Hematopoietic multipotent progenitor cell treated with erythropoietin and hydrocortisone succinate and interleukin-3 and kit ligand, for 15 days (in vitro differentiated cells): ENCODE measurements around the gene KRT17.
"Not testable (repeated sequence)": the region's sequence is repeated elsewhere in the genome, so short reads cannot be mapped to it uniquely, and the experiment has no call there.

Source experiments
- DNase-seq: peaks from one replicate; pipeline ENCODE4 v3.0.0-alpha.2; 2015; ENCODE audit warnings: low spot score

KRT17 gene

DNA sequence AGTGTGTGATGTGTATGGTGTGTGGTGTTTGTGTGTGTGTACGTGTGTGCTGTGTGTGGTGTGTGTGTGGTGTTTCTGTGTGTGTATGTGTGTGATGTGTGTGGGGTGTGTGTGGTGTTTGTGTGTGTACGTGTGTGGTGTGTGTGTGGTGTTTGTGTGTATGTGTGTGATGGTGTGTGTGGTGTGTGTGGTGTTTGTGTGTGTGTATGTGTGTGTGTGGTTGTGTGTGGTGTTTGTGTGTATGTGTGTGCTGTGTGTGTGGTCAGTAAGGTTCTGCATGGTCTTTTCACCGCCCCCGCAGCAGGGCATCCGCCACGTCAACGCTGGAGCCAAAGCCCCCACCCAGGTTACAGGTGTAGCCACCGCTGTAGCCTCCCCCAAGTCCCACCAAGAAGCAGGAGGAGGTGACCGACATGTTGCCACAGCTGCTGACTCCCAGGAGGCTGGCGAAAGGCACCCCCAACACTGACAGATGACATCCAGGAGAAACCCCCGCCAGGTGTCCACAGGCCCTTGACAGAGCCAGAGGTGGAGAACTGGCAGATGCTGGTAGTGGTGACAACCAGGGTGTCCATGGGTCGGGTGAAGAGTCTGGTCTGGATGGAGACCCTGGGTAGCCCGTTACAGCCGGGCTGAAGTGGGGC lies 9.3 kb upstream of the KRT17 start:
- DNase-seq: no peak

DNA sequence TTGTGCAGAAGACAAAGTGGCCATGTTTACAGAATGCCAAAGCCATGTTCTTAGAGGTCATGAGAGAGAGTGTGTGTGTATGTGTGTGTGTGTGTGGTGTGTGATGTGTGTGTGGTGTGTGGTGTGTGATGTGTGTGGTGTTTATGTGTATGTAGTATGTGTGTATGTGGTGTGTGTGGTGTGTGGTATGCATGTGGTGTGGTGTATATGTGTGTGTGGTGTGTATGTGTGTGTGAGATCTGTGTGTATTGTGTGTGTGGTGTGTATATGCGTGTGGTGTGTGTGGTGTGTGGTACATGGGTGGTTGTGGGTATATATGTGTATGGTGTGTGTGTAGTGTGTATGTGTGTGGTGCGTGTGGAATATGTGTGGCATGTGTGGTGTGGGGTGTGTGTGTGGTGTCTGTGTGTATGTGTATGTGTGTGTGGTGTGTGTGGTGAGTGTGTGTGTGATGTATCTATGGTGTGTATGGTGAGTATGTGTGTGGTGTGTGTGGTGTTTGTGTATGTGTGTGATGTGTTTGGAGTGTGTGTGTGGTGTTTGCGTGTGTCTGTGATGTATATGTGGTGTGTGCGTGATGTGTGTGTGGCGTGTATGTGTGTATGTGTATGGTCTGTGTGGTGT lies 8.2 kb upstream of the KRT17 start:
- DNase-seq: no peak

DNA sequence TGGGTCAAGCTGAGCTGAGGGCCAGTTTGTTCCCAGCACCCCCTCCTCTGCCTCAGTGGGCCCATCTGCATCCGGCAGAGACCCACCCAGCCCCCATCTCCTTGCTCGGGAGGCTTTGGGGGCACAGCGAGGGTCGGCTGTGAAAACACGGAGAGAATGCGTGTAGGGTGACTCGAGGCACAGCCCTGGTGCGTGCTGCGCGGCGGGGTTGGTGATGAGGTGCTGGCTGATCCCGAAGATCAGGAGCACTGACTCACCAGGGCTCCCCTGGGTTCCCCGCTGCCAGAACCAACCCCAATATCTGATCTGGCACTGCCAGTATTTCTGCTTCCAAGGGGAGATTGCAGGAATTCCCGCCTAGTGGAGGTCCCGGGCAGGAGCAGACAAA lies 7.5 kb upstream of the KRT17 start:
- no peak for DNase-seq

DNA sequence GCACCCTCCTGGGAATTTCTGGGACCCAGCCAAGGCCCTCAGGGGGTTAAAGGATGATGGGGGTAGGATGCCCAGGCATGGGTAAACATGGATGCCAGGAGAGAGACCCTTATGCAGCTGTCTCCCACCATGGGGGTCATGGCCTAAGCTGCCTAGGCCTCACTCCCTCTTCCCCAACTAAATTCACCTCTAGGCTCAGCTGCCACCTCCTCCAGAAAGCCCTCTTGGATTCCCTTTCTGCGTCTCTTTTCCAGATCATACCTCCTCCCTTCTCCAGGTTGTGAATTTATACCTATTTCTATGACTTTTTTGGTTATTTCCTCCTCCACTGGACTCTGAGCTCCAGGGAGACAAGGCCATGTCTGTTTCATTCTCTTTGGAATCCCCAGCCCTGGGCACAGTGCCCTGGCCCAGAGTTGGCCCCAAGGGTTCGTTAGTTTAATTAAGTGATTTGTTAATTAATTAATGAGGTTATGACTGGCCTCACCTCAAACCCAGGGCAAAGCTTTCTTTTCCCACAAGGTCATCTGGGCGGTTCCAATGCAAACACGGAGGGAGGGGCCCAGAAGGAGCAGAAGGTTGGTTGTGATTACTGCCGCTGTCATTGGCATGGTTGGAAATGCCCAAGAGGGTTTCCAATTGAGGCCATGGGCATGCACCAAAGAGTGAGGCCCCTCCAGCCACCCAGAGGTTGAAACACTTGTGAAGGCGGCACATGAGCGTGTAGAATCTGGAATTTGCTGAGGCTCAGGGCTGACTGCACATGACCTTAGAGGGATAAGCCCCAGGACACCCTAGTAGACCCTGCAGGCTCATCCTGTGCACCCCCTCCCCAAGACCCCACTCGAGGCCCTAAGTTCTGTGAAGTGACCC lies 6.9 kb upstream of the KRT17 start:
- DNase-seq: peak; percentile 14

DNA sequence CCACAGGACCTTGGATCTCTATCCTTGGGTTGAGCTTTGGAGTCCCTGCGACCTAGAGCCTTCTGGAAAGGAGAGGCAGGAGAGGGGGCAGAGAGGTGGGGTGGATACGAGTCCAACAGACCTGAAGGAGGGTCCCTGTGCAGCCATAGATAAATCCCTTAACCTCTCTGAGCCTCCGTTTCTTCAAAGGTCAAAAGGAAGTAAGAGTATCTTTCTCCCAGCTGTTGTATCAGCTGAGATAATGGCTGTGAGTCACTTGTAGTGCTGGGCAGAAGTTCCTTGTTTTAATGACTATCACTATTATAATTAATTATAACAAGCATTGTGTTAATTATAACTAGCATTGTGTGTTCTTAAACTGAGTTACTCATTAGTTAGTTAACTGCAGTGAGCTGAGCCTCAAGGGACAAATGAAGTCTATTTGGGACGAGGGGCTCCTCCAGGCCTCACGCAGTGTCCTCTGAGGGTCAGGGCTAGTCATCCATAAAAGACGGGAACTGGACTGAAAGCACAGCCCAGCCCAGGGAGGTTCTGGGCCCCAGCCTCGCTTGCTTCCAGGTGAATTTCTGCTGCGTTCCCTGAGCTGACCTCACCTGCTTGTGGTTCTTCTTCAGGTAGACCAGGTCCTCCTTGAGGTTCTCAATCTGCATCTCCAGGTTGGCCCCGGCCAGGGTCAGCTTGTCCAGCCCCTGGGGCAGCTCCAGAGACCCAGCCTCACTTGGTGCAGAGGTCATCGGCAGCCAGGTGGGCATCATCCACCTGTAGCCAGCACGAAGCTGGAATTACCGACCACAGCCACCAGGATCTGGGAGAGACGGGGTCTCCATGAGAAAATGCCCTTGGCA lies 5.7 kb upstream of the KRT17 start:
- DNase-seq: no peak

DNA sequence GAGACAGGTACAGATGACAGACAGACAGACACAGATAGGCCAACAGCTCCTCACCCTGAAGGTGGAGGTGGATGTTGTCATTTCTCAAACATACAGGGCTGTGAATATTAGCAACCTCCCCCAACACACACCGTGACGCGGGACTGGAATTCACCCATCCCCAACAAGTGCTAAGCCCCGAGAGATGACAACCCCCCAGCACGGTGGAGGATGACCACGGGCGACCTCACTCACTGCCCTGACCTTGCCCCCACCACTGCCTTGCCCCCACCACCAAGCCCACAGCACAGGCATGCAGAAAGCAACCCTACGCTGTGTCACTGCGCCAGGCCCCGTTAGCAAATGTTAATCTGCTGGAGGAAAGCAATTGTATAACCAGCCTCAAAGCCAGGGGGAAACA lies 4.9 kb upstream of the KRT17 start:
- DNase-seq: no peak

DNA sequence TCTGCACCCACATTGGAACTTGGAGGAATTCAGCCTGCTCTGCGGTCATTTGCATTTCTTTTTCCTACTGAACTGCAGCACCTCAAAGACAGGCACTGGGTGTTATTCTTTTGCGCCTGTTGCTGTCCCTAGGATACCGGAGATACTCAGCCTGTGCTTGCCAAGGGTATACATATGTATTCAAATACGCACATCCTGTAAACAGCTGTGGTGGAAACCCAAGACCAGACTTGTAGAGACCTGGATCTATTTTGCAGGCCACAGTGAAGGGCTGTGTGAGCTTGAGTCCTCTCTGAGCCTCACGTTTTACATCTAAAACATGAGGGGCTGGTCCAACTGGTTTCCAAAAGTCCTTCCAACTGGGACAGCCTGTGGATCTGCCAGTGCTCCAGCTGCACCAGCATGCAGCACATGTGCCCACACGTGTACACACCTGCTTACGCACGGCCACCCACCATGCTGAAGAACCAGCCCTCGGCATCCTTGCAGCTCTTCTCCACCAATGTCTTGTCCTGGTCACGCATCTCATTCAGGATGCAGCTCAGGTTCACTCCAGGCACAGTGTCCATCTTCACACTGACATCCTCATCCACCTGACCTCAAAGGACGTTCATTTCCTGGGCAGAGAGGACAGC lies 4.4 kb upstream of the KRT17 start:
- not testable (repeated sequence) for DNase-seq

DNA sequence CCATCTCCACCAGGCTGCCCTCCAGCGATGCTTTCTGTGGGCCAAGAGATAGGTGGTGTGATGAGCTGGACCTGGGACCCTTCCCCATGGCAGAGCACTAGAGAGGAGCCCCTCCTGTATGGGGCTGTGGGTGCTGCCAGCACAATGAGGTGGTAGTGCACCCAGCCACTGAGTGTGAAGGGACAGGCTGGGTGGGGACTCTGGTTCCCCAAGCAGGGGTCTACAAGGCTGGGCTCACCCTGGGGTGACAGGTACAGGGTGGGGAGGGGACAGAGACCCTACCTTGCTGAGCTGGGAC lies 3.6 kb upstream of the KRT17 start:
- DNase-seq: not testable (repeated sequence)

DNA sequence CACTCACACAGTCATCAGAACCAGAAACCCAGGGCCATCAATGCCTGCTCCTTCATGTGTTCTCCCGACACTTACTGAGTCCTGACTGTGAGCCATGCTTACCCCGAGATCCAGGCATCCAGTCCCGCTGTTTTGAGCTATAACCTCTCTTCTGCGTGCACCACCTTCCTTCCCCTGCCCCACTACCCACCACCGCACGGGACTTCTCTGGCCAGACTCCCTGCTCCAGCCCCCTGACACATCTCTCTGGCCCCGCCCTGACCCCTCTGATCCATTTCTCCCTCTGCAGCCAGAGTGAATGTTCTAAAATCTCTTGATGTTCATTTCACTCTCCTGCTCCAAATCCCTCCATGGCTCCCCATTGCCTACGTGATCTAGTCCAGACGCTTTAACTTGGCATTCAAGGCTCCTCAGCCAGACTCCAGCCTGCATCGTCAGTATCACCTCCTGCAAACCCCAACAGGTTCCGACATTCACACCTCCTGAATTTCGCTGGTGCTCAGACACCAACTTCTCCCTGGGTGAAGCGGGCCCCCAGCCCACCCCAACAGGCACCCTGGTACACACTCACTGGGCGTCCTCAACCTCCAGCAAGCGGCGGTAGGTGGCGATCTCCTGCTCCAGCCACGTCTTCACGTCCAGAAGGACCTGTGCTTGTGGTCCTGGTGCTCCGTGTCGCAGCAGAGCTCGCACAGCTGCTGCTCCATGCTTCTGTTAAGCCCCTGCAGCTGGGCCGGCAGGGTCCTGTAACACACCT lies 3.1 kb upstream of the KRT17 start:
- no peak for DNase-seq

DNA sequence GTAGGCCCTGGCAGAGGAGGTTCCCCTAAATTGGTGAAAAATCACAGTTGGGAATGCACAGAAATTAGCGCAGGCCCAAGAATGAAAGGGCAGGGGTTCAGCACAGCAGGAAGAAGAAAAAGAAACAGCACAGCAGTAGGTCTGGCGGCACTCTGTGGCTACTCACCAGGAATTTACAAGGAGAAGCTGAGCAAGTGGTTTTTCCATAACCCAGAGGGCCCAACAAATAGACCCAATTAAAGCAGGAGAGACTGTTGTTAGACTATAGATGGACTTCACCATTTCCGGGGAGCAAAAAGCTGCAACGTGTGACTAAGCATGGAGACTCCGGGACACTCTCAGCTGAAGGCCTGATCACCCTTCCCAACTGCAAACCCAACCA lies 2.5 kb upstream of the KRT17 start:
- not testable (repeated sequence) for DNase-seq

DNA sequence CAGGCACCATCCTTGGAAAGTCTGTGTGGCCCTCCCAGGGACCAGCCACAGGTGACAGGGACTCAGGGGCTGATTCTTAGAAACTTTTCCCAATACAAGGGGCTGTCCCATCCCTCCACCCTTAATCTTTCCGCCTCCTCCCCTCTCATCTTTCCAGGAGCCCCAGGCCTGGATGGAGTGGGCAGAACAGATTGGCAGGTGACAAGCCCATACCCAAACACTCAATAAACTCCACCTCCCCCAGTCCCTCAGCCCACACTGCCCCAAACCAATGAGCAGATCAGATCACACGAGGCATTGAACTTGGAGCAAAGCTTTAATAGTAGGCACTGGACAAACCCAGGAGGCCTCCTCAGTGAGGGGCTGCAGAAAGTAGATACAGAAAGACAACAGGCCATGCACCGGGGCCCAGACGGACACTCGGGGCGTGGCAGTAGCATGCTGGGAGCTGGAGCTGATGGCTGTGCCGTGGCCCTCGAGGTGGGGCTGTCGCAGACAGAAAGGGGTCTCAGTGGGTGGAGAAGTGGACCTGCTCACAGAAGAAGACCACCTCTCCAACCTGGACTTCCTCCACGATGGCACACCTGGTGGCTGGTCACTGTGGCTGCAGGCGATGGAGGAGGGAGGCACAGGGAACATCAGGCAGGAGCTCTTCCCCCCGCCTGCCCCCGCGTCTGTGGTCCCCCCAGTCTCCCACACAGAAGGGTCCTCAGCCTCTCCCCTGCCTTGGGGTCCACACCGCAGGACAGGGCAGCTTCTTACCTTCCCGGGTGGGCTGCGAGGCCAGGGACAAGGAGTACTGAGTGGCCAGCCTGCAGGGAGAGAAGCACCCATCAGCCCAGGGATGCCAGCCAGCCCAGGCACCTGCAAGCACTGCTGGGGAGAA lies 1.9 kb upstream of the KRT17 start:
- DNase-seq: not testable (repeated sequence)

DNA sequence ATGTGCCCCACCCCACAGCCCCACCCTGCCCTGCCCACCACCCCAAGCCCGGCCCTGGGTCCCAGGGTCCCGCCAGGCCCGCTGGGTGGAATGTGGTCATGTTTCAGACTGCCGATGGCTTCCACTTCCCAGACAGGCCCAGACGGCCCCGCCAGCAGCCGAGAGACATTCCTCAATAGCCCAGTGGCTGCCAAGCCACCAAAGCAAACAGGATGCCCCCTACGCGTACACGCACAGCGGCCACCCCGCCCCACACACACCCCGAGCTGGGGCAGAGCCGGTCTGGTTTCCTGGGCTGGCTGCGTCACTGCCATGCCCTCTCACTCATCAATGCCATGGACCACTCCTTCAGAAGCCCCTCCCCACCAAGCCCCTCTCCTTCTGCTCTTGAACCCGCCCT lies 1.2 kb upstream of the KRT17 start:
- DNase-seq: no peak

DNA sequence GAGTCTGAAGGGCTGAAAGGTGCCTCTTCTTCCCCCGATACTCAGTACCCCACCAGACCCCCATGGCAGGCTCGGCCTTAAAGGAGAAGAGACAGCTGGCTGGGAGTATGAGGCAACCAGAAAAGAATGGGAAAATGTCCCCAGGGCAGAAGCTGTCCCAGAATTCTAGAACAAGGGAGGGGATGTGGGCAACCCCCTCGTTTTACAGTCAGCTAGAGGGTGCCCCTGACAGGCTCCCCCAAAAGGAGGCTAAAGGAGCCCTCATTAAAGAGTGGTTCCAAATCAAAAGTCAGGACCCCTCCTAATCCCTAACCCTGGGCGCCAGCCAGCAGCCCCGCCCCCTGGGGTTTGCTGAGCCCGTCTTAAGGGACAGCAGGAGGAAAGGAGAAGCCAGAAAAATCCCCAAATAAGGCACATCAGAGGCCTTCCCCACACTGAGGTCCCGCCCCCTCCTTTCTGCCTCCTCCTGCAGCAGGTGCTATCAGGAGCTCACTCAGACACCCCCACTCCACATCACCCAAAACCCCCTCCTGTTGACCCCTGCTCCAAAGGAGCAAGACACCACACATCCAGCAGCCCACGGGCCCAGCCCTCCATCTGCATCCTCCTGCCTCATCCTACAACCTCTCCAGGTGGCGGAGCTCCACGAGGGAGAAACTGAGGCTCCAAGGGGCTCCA lies 1.1 kb downstream of the KRT17 start:
- not testable (repeated sequence) for DNase-seq

DNA sequence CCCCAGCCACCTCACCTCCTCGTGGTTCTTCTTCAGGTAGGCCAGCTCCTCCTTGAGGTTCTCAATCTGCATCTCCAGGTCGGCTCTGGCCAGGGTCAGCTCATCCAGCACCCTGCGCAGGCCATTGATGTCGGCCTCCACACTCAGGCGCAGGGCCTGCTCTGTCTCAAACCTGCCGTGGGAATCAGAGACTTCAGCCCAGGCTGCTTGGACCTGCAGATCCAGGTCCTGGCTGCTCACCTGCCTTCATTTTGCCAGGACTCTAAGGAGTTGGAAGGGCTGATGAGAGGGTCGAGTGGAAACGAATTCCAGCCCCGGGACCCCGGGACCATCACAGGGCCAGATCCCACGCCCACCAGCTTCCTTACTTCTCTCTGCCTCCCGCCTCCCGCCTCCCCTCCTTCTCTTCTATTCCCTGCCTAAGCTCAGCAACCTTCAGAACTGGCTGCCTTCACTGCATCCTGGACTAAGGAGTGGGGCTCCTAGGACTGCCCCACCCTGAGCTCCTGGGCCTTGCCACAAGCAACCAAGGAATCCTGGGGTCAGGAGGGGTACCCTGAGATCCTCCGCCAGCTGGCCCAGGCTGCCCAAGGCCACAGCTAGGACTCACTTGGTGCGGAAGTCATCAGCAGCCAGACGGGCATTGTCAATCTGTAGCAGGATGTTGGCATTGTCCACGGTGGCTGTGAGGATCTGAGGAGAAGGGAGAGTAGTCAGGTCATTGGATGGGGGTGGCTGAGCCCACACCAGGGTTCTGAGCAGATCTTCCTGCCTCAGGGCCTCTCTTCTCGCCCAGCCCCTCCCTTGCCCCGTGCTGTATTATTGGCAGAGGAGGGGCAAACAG lies 1.8 kb downstream of the KRT17 start:
- not testable (repeated sequence) for DNase-seq

DNA sequence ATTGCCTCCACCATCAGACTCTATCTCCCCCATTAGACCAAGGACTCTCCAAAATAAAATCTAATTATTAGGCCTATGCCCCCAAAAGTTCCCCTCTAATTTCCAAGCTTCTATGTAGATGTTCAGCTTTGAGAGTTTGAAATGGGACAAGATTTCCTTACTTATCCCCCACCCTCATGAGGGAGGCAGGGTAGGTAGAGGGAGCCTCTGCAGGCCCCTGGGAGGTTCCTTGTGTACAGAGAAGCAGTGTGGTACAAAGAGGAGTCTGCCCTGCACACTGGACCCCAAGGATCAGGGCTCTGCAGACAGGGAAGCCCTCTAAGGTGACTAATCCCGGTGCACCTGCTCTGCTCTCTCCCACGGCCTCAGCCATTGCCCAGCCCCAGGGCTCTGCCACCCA lies 2.5 kb downstream of the KRT17 start:
- no peak for DNase-seq

DNA sequence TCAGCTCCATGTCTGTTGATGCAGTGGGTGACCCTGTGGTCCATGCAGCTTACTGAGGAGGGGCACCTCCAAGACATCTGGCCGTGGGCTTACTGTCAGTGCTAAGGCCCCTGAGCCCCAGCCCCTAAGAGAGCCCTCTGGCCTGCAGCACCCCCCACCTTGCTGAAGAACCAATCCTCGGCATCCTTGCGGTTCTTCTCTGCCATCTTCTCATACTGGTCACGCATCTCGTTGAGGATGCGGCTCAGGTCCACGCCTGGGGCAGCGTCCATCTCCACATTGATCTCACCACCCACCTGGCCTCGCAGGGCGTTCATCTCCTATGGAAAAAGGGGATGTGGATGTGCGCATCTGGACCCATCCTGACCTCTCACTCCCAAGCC lies 2.9 kb downstream of the KRT17 start:
- DNase-seq: not testable (repeated sequence)

DNA sequence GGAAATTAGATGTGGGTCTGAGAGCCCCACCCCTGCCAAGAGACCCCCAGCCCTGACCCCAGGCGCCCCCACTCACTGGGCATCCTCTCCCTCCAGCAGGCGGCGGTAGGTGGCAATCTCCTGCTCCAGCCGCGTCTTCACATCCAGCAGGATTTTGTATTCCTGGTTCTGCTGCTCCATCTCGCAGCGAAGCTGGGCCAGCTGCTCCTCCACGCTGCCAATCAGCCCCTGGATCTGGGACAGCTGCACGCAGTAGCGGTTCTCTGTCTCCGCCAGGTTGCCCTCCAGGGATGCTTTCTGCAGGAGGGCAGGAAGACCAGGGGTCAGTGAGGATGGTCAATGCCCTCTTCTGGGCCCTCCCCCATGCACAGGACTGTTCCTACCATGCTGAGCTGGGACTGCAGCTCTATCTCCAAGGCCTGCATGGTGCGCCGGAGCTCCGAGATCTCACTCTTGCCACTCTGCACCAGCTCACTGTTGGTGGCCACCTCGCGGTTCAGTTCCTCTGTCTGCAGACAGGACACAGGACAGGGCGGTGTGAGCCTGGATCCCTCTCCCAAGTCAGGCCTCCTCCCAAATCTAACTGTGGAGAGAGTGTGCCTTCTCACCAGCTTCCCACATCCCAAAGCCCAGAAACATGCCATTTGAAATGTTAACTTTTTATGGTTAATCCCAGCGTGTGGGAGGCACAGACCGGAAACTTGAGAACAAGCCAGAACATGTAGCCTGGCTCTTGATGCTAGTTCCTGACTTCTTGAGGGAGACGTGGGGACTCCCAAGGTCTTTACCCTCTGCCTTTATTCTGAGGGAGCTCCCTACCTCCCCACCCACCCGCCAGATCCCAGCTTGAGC lies 3.6 kb downstream of the KRT17 start:
- no peak for DNase-seq
